Activated naive CD4-positive, alpha-beta T cell treated with Interleukin-2 at 50 U/mL for 16 hours (primary cell): ENCODE data around the gene BRINP3.
"Not testable (repeated sequence)": the region's sequence is repeated elsewhere in the genome, so short reads cannot be mapped to it uniquely, and the experiment has no call there.

ENCODE experiments used
- DNase-seq: peaks from one replicate; pipeline ENCODE4 v3.0.0-alpha.2; 2020

The BRINP3 gene

DNA sequence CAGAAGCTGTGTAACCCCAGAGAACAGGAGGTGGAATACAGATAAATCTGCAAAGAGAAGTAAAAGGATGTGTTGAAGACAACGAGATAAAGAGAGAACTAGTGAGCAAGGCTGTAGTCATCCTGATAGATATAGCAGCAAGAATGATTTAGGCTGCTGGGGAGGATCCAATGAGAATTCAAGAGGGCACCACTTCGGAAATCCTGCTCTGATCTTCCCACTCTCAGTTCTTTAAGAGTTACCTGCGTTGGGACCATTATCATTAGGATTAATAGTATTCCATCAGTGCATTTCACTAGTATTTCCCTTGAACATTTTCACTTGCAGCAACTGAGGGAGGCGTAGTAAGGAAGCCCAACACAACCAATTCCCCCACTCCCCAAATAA, at the start of gene BRINP3:
Gene BRINP3, minus strand, starts transcription at position 103 of the 387 bp plus-strand sequence.
- DNase-seq: no peak

GRCh38 chr1:190511554-190511953, 33.9 kb upstream of the BRINP3 start:
- DNase-seq: no peak

DNA sequence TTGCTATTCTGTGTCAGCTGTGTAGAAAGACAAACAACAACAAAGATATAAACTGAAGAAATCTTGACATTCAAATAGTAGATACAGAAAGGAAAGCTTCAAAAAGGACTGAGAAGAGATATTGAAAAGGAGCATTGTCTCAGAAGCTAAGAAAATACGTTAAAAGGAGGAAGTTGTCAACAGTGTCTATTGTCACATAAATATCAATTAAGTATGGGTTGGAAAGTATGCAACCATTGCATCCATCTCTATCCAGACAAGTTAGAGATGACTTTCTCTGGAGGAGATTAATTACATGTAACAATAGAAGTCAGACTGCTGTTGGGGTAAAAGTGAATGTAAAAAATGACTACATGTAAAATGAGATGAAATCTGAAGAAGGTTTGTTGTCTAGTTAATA, 29.7 kb upstream of the BRINP3 start:
- no peak for DNase-seq

GRCh38 chr1:190504539-190504938, 26.9 kb upstream of the BRINP3 start:
- DNase-seq: not testable (repeated sequence)

DNA sequence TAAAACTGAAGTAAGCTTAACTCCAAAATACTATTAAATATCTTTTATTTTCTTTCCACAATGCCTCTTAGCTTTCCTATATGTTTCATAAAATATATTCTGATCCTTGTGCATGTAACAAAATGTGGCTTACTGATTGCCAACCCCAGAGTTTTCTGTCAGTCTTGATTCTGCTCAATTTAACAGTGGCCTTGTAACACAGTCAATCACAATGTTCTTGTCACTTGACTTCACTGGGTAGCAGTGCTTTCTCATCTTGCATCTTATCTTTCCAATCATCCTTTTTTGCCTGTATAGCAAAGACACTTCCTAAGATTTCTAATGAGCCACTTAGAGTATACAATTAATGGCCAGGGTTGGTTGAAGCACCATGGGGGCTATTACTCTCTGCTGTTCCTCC, 19.9 kb upstream of the BRINP3 start:
- DNase-seq: no peak

DNA sequence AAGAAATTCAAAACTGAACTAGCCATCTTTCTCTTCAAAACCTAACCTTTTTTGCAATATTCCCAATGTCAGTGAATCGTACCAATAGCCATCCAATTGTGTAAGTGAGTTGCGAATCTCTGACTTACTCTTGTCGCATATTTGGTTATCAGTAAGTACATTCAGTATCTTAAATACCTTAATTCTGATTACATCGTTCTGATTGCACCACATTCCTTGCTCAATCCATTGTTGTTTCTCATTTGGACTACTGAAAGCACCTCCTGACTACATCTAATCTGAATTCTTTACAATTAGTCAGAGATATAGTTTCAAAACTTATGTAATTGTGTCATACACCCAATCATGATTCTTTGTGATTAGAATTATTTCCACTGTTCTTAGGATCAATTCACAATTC, 16.8 kb upstream of the BRINP3 start:
- DNase-seq: no peak

DNA sequence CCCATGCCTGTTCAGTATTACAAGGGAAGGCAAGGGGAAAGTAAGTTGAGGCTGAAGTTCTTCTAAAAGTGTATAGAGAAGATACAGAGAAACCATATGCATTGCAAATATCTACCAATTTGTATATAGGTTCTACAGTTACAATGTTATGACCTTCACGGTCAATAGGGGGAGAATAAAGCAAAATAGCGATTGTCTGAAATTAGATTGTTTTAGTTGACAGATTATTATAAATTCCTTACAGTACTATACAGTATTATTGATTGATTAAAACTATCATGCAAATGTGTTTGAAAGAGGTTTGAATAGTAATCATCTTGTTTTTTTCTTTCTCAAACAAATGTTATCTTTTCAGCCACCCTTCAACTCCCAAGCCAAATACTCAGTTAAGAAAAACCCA, 13.7 kb upstream of the BRINP3 start:
- DNase-seq: no peak

DNA sequence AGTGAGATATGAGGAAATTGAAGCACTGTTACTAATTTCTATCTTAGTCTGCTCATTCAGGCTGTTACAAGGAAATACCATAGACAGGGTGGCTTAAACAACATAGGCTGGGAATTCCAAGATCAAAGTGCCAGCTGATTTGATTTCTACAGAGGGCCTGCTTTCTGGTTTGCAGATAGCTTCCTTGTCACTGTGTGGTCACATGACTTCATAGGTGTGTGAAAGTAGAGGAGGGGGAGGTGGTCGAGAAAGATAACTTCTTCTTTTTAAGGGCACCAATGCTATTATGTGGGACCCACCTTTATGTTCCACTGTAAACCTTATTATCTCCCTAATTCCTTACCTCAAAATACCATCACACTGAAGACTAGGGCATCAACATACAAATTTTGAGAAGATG, 6.4 kb upstream of the BRINP3 start:
- DNase-seq: no peak

DNA sequence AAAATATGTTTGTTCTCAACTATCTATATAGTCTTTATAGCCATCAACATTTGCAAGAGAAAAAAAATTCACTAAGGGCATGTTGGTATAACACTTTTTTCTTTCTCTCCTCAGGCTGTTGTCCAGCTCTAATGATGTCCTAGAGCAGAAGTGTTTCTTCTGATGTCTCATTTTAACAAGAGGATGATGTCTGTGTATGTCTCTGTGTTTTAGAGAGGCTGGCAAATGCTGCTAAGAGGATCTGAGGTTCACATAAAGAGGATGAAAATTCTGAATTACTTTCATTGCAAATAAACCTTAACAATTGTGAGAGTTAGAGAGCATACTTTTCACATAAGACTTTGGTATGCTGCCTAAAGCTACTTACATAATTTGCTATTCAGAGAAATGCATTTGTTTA, 2.6 kb upstream of the BRINP3 start:
- no peak for DNase-seq

GRCh38 chr1:190479516-190479915, 1.9 kb upstream of the BRINP3 start:
- DNase-seq: no peak

DNA sequence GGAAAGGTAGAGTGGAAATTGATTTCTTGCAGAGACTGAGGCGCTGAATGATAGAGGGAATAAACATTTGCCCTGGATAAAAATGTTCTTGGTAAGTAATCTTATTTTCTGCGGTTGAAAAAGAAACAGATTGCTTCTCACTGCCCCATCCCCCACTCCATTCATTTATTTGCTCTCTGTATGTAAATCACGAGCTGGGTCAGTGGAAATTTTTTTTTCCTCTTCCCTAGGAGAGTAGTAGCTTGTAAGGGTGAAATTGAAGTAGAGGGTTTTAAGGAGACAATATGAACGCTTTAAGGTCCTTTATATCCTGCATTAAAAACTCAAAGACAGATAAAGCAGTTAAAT, 1.4 kb upstream of the BRINP3 start:
- no peak for DNase-seq

GRCh38 chr1:190478149-190479049, 735 bp upstream of the BRINP3 start:
- no peak for DNase-seq

DNA sequence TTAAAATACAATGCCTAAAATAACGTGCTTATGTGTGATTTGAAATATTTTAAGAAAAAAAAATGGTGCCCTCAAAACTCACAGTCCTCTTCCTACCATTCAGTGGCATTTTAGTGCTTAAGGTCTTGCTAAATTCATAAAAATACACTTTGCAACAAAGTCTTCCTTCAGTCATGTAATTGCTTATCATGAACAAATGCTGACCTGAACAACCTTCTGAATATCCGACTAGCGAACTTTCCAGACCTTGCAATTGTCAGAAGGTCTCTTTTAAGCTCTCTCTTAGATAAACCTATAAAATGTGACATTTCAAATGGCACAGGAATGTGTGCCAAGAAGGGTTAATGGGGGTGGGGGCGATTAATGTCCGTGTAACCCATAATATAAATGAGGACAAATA, 858 bp downstream of the BRINP3 start:
- no peak for DNase-seq

- no peak for DNase-seq
These were observed 1.3 kb downstream of the BRINP3 start for GRCh38 chr1:190476321-190476720.

GRCh38 chr1:190475421-190476141, 2.1 kb downstream of the BRINP3 start:
- DNase-seq: no peak

- DNase-seq: no peak
These were observed 2.9 kb downstream of the BRINP3 start for GRCh38 chr1:190474650-190475211.

- DNase-seq: no peak
These were observed 3.7 kb downstream of the BRINP3 start for GRCh38 chr1:190474010-190474409.

- no peak for DNase-seq
These were observed 5.2 kb downstream of the BRINP3 start for GRCh38 chr1:190472494-190472893.

DNA sequence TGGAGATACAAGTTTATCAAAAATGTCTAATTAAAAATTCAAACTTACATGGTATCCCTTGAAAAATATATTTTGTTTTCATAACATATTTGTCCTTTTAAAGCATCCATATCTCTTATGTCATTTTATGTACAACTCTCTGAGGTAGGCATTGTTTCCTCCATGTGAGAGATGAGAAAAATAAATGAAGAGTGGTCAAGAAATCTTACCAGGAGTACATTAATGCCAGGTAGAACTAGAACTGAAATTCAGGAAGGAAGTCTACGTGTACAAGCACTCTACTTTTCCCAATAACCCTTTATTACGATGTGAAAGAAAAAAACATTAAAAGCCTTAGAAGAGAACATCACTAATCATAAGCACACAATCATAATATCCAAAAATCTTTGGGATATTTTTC, 5.6 kb downstream of the BRINP3 start:
- DNase-seq: no peak

DNA sequence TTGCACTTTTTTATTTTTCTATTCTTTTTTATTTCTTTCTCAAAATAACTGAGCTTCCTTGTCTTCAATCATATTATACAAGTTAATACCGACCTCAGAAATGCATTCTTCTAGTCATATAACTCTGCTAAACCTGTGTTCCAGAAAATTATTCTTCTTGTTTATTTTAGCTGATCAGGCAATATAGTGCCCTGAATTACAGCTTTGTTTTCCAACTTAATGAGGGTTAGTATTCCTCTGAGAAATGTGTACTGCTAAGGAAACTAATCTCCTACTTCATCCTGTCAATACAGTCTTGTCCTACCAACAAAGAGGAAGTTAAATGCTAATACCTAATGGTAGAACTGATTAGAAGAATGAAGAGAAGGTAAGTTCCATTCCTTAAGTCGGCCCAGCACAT, 13.0 kb downstream of the BRINP3 start:
- DNase-seq: no peak

DNA sequence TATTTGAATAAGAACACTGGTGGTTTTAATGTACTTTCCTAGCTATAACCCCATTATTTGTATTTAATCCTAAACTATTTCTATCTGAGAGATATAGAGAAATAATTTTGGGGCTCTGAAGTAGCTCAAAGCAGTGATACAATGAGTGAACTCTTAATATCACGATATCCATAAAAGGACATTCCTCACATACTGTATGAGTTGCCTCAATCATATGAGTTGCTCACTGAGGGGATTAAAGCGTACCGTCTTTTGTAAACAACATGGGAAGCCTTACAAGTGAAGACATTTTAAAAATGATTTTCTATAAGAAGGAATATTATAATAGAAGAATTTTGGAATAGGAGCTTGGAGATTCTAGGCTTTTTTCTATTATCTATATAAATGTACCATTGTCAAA, 21.5 kb downstream of the BRINP3 start:
- DNase-seq: no peak

GRCh38 chr1:190455631-190456030, 22.0 kb downstream of the BRINP3 start:
- no peak for DNase-seq

DNA sequence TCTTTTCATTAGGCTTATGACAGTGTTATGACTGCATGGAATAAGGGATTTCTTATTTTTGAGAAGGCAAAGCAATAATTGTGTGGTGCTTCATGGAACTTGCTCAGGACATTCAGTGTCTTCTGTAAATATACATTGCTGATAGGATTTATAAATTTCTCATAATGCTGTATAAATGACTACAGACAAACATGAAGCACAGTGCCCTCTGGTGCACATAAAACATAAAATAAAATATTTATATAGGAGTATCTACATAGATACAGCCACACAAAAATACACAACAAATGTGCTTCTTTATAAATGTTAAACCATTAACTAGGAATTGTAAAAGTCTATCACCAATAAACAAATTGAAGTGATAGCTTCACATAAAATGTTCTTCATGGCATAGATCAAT, 24.1 kb downstream of the BRINP3 start:
- DNase-seq: no peak

GRCh38 chr1:190452272-190452848, 25.3 kb downstream of the BRINP3 start:
- DNase-seq: no peak
